Spleen (tissue), 11 donors: ENCODE results near the gene CCDC69. TPM values are rescaled to one million over a fixed set of nuclear protein-coding genes. Genes with fewer than 3 reads are reported as not detected.
"Not testable (repeated sequence)": the region's sequence is repeated elsewhere in the genome, so short reads cannot be mapped to it uniquely, and the experiment has no call there.

ENCODE experiments used
- DNase-seq: peaks from one replicate; pipeline ENCODE4 v3.0.0-alpha.2; 2020
- H3K27ac ChIP-seq, 8 donors: fragments of 200-600 bp; sonication (generic) in 7 of 8; 1 replicate in 4 of 8; 2 replicates in 4 of 8; pipeline versions ENCODE4 v1.5.0 to v1.8.0; 2016 to 2021; ENCODE audit warnings: inconsistent platforms in 4 of 8, mild to moderate bottlenecking in 4 of 8, moderate library complexity in 1 of 8
- H3K27me3 ChIP-seq, 7 donors: fragments of 200-600 bp; sonication (generic) in 6 of 7; replicated peaks in 1 of 7; 1 replicate in 4 of 7; 2 replicates in 3 of 7; pipeline versions ENCODE4 v1.5.0 to v1.8.0; 2016 to 2021; ENCODE audit warnings: inconsistent platforms in 3 of 7, mild to moderate bottlenecking in 1 of 7
- H3K36me3 ChIP-seq, 6 donors: fragments of 200-600 bp; sonication (generic) in 5 of 6; 1 replicate in 4 of 6; 2 replicates in 2 of 6; pipeline versions ENCODE4 v1.5.0 to v1.8.0; 2016 to 2021; ENCODE audit warnings: inconsistent platforms in 2 of 6
- H3K4me1 ChIP-seq, 6 donors: fragments of 200-600 bp; sonication (generic) in 5 of 6; 1 replicate in 3 of 6; 2 replicates in 3 of 6; pipeline versions ENCODE4 v1.5.0 to v1.8.0; 2016 to 2021; ENCODE audit warnings: inconsistent platforms in 3 of 6
- H3K4me3 ChIP-seq, 8 donors: fragments of 200-600 bp; sonication (generic) in 7 of 8; 1 replicate in 4 of 8; 2 replicates in 4 of 8; pipeline versions ENCODE4 v1.5.0 to v1.8.0; 2016 to 2021; ENCODE audit warnings: inconsistent platforms in 4 of 8, mild to moderate bottlenecking in 4 of 8, moderate library complexity in 2 of 8
- H3K9me3 ChIP-seq, 8 donors: fragments of 200-600 bp; sonication (generic) in 7 of 8; 1 replicate in 4 of 8; 2 replicates in 4 of 8; pipeline versions ENCODE4 v1.5.0 to v1.8.0; 2016 to 2021; ENCODE audit warnings: inconsistent platforms in 4 of 8
- CTCF ChIP-seq, 11 experiments: fragments of 200-600 bp in 7 of 11; fragments of 450-650 bp in 4 of 11; sonication (generic) in 4 of 11; IDR thresholded peaks in 8 of 11; conservative IDR thresholded peaks in 3 of 11; 1 replicate in 7 of 11; 2 replicates in 4 of 11; pipeline versions ENCODE4 v1.4.0 to v1.8.0; 2016 to 2021; ENCODE audit warnings: antibody characterized with exemption in 11 of 11, inconsistent platforms in 4 of 11, mild to moderate bottlenecking in 1 of 11
- POLR2A ChIP-seq, 3 donors: fragments of 450-650 bp; IDR thresholded peaks; one replicate each; pipeline ENCODE4 v1.5.1; 2017; ENCODE audit warnings: antibody characterized with exemption in 3 of 3, mild to moderate bottlenecking in 1 of 3
- POLR2AphosphoS5 ChIP-seq, 3 donors: sonication (generic); formaldehyde crosslinking; IDR thresholded peaks; one replicate each; pipeline ENCODE4 v1.5.1; 2017; ENCODE audit warnings: antibody characterized with exemption in 3 of 3
- WGBS, 5 donors: extraction: QIAGEN DNeasy Blood & Tissue Kit in 3 of 5; methylation state at CpG; one replicate each; pipeline versions ENCODE4 v1.1.5 to v1.1.7; 2013 to 2018; 5-methylcytosine and 5-hydroxymethylcytosine counted together
- intact Hi-C: fragments of 100-400 bp; cut with DNase I; formaldehyde crosslinking; loops from one replicate; pipeline ENCODE4 v1.15.0; 2023; ENCODE audit warnings: low total_unique reads
- polyA plus RNA-seq, 3 donors: library from polyadenylated mRNA; stranded (reverse); fragments of 200-250 nt; gene quantifications; one replicate each; pipeline ENCODE4 v1.2.1, GENCODE V29; 2013
- total RNA-seq, 7 donors: library from RNA; depleted of rRNA in 3 of 7; stranded (reverse); fragments of >200 nt in 3 of 7; fragmentation: NEBNext Ultra II Directional in 4 of 7; extraction: Animal tissue kit (Norgen Biotek cat#: 25700) in 4 of 7; gene quantifications; one replicate each; pipeline versions ENCODE4 v1.1.0 to v1.2.1, GENCODE V29; 2016 to 2021
- donor health status: healthy with polysubstance abuse.
- donor health status: DM: no; HTN: no; CAD: no; lungs with moderate emphysema.
- donor health status: DM: no; HTN: no; CAD: no.
- donor health status: Bipolar disorder and iron deficiency.
- donor health status: healthy.
- donor health status: DM: no; HTN: no; CAD: no.
- donor health status: DM: yes; HTN: yes; CAD: no.

The CCDC69 gene
- total and polyA plus RNA-seq, 10 donors: 37.7 to 145 (median 94.9) TPM

- Histone ChIP-seq H3K9me3 (no peaks in the 10 kb centered on the region), H3K4me3 (no peak overlapping the region), H3K27ac (peak overlapping the region in 4 of 8 donors; percentile 0 to 25 (median 19)), H3K27me3 (no peaks in the 10 kb centered on the region), H3K4me1 (peaks cover 3 to 71% (median 30%) of the 10 kb centered on the region in 6 donors), H3K36me3 (no peaks in the 10 kb centered on the region)
- no peak for TF ChIP-seq POLR2AphosphoS5 (IDR thresholded peaks at IDR 0.05)
- TF ChIP-seq POLR2A (IDR thresholded peaks at IDR 0.05): no peak
- no peak for TF ChIP-seq CTCF (IDR thresholded peaks at IDR 0.05 in 8 of 11, conservative IDR thresholded peaks at IDR 0.05 in 3 of 11)
- no peak for DNase-seq
- WGBS, 5 donors: 82 to 95% (median 89%) methylated on average over 2 of the region's 2 CpGs
- intact Hi-C loops: no loop called here
These were observed 17.2 kb upstream of the CCDC69 start for GRCh38 chr5:151240924-151241635.

GRCh38 chr5:151240268-151240835 is 16.5 kb upstream of the CCDC69 start:
- H3K4me3 ChIP-seq, DNase-seq, H3K27me3 ChIP-seq, H3K9me3 ChIP-seq, intact Hi-C loops, H3K36me3 ChIP-seq: not testable (repeated sequence)
- Histone ChIP-seq H3K27ac (peak overlapping the region in 1 of 8 donors; percentile 25), H3K4me1 (peaks cover 3 to 75% (median 34%) of the 10 kb centered on the region in 6 donors)
- 80 to 84% (median 81%) methylated on average over 10 of the region's 10 CpGs for WGBS, 5 donors

GRCh38 chr5:151239237-151239861 is 15.5 kb upstream of the CCDC69 start:
- Histone ChIP-seq H3K27ac (peak overlapping the region in 2 of 8 donors; percentile 69), H3K27me3 (no peaks in the 10 kb centered on the region), H3K9me3 (no peaks in the 10 kb centered on the region), H3K4me1 (peaks cover 6 to 82% (median 44%) of the 10 kb centered on the region in 6 donors), H3K36me3 (no peaks in the 10 kb centered on the region), H3K4me3 (peak overlapping the region in 4 of 8 donors; percentile 1 to 53 (median 16))
- 21 to 66% (median 24%) methylated on average over 17 of the region's 17 CpGs for WGBS, 5 donors
- TF ChIP-seq CTCF (IDR thresholded peaks at IDR 0.05 in 8 of 11, conservative IDR thresholded peaks at IDR 0.05 in 3 of 11) (peak; percentile 48 to 94 (median 83)), POLR2A (IDR thresholded peaks at IDR 0.05) (no peak), POLR2AphosphoS5 (IDR thresholded peaks at IDR 0.05) (peak in 2 of 3 donors; percentile 42 to 83)
- DNase-seq: peak; percentile 93
- intact Hi-C loops: loop anchor here (5.0 to 10.0 kb wide), 2 partner anchors 65 to 112 kb away; no protein-coding TSS in a partner anchor

GRCh38 chr5:151238303-151238741 is 14.4 kb upstream of the CCDC69 start:
- 49 to 73% (median 54%) methylated on average over 12 to 14 of the region's 14 CpGs for WGBS, 5 donors

More at GRCh38 chr5:151238303-151238741, 14.4 kb upstream of the CCDC69 start:
- Histone ChIP-seq H3K27me3 (no peaks in the 10 kb centered on the region), H3K36me3 (no peaks in the 10 kb centered on the region), H3K4me1 (peaks cover 13 to 90% (median 54%) of the 10 kb centered on the region in 6 donors), H3K9me3 (no peaks in the 10 kb centered on the region), H3K4me3 (peak overlapping the region in 4 of 8 donors; percentile 1 to 53 (median 16)), H3K27ac (peak overlapping the region in 6 of 8 donors; percentile 39 to 69 (median 52))
- intact Hi-C loops: loop anchor here (5.0 to 10.0 kb wide), 2 partner anchors 64 to 111 kb away; no protein-coding TSS in a partner anchor
- DNase-seq: peak; percentile 86
- no peak for TF ChIP-seq CTCF (IDR thresholded peaks at IDR 0.05 in 8 of 11, conservative IDR thresholded peaks at IDR 0.05 in 3 of 11)
- peak; percentile 19 to 51 (median 42) for TF ChIP-seq POLR2AphosphoS5 (IDR thresholded peaks at IDR 0.05)
